HS-5 (cell line): ENCODE measurements around the gene MICALL2.

ENCODE experiments used
- DNase-seq: peaks from one replicate; pipeline ENCODE4 v3.0.0-alpha.2; 2012; ENCODE audit warnings: low read depth

MICALL2 gene

GRCh38 chr7:1468203-1468602, 8.9 kb upstream of the MICALL2 start:
- DNase-seq = no peak

GRCh38 chr7:1466524-1467271, 7.4 kb upstream of the MICALL2 start:
- DNase-seq = no peak

GRCh38 chr7:1464694-1465093, 5.4 kb upstream of the MICALL2 start:
- DNase-seq = no peak

- DNase-seq = no peak
Observed at GRCh38 chr7:1463676-1464223, 4.5 kb upstream of the MICALL2 start.

GRCh38 chr7:1461646-1462375, 2.5 kb upstream of the MICALL2 start:
- no peak for DNase-seq

GRCh38 chr7:1460821-1461645, 1.8 kb upstream of the MICALL2 start:
- DNase-seq = no peak

- DNase-seq = no peak
Observed at GRCh38 chr7:1459920-1460820, 900 bp upstream of the MICALL2 start.

- peak; percentile 85 for DNase-seq
Observed at GRCh38 chr7:1459512-1459892, 232 bp upstream of the MICALL2 start.

- DNase-seq = no peak
Observed at GRCh38 chr7:1457949-1458682, 1.2 kb downstream of the MICALL2 start.

GRCh38 chr7:1457059-1457948, 2.0 kb downstream of the MICALL2 start:
- no peak for DNase-seq

GRCh38 chr7:1455955-1456354, 3.3 kb downstream of the MICALL2 start:
- DNase-seq = no peak

GRCh38 chr7:1455241-1455939, 3.9 kb downstream of the MICALL2 start:
- no peak for DNase-seq

- no peak for DNase-seq
Observed at GRCh38 chr7:1454542-1454941, 4.7 kb downstream of the MICALL2 start.

- DNase-seq = no peak
Observed at GRCh38 chr7:1452205-1452604, 7.1 kb downstream of the MICALL2 start.

GRCh38 chr7:1450987-1451386, 8.3 kb downstream of the MICALL2 start:
- DNase-seq = no peak

GRCh38 chr7:1450431-1450830, 8.8 kb downstream of the MICALL2 start:
- no peak for DNase-seq

GRCh38 chr7:1449951-1450350, 9.3 kb downstream of the MICALL2 start:
- no peak for DNase-seq

GRCh38 chr7:1449501-1449900, 9.8 kb downstream of the MICALL2 start:
- no peak for DNase-seq

GRCh38 chr7:1448958-1449357, 10.3 kb downstream of the MICALL2 start:
- DNase-seq = no peak
